Spleen (tissue), 11 donors: ENCODE data around the gene MAP2K3. TPM values are rescaled to one million over a fixed set of nuclear protein-coding genes. Genes with fewer than 3 reads are reported as not detected.

ENCODE experiments used
- DNase-seq: peaks from one replicate; pipeline ENCODE4 v3.0.0-alpha.2; 2020
- H3K27ac ChIP-seq, 8 donors: fragments of 200-600 bp; sonication (generic) in 7 of 8; 1 replicate in 4 of 8; 2 replicates in 4 of 8; pipeline versions ENCODE4 v1.5.0 to v1.8.0; 2016 to 2021; ENCODE audit warnings: inconsistent platforms in 4 of 8, mild to moderate bottlenecking in 4 of 8, moderate library complexity in 1 of 8
- H3K27me3 ChIP-seq, 7 donors: fragments of 200-600 bp; sonication (generic) in 6 of 7; replicated peaks in 1 of 7; 1 replicate in 4 of 7; 2 replicates in 3 of 7; pipeline versions ENCODE4 v1.5.0 to v1.8.0; 2016 to 2021; ENCODE audit warnings: inconsistent platforms in 3 of 7, mild to moderate bottlenecking in 1 of 7
- H3K36me3 ChIP-seq, 6 donors: fragments of 200-600 bp; sonication (generic) in 5 of 6; 1 replicate in 4 of 6; 2 replicates in 2 of 6; pipeline versions ENCODE4 v1.5.0 to v1.8.0; 2016 to 2021; ENCODE audit warnings: inconsistent platforms in 2 of 6
- H3K4me1 ChIP-seq, 6 donors: fragments of 200-600 bp; sonication (generic) in 5 of 6; 1 replicate in 3 of 6; 2 replicates in 3 of 6; pipeline versions ENCODE4 v1.5.0 to v1.8.0; 2016 to 2021; ENCODE audit warnings: inconsistent platforms in 3 of 6
- H3K4me3 ChIP-seq, 8 donors: fragments of 200-600 bp; sonication (generic) in 7 of 8; 1 replicate in 4 of 8; 2 replicates in 4 of 8; pipeline versions ENCODE4 v1.5.0 to v1.8.0; 2016 to 2021; ENCODE audit warnings: inconsistent platforms in 4 of 8, mild to moderate bottlenecking in 4 of 8, moderate library complexity in 2 of 8
- H3K9me3 ChIP-seq, 8 donors: fragments of 200-600 bp; sonication (generic) in 7 of 8; 1 replicate in 4 of 8; 2 replicates in 4 of 8; pipeline versions ENCODE4 v1.5.0 to v1.8.0; 2016 to 2021; ENCODE audit warnings: inconsistent platforms in 4 of 8
- CTCF ChIP-seq, 11 experiments: fragments of 200-600 bp in 7 of 11; fragments of 450-650 bp in 4 of 11; sonication (generic) in 4 of 11; IDR thresholded peaks in 8 of 11; conservative IDR thresholded peaks in 3 of 11; 1 replicate in 7 of 11; 2 replicates in 4 of 11; pipeline versions ENCODE4 v1.4.0 to v1.8.0; 2016 to 2021; ENCODE audit warnings: antibody characterized with exemption in 11 of 11, inconsistent platforms in 4 of 11, mild to moderate bottlenecking in 1 of 11
- POLR2A ChIP-seq, 3 donors: fragments of 450-650 bp; IDR thresholded peaks; one replicate each; pipeline ENCODE4 v1.5.1; 2017; ENCODE audit warnings: antibody characterized with exemption in 3 of 3, mild to moderate bottlenecking in 1 of 3
- POLR2AphosphoS5 ChIP-seq, 3 donors: sonication (generic); formaldehyde crosslinking; IDR thresholded peaks; one replicate each; pipeline ENCODE4 v1.5.1; 2017; ENCODE audit warnings: antibody characterized with exemption in 3 of 3
- WGBS, 5 donors: extraction: QIAGEN DNeasy Blood & Tissue Kit in 3 of 5; methylation state at CpG; one replicate each; pipeline versions ENCODE4 v1.1.5 to v1.1.7; 2013 to 2018; 5-methylcytosine and 5-hydroxymethylcytosine counted together
- intact Hi-C: fragments of 100-400 bp; cut with DNase I; formaldehyde crosslinking; loops from one replicate; pipeline ENCODE4 v1.15.0; 2023; ENCODE audit warnings: low total_unique reads
- polyA plus RNA-seq, 3 donors: library from polyadenylated mRNA; stranded (reverse); fragments of 200-250 nt; gene quantifications; one replicate each; pipeline ENCODE4 v1.2.1, GENCODE V29; 2013
- total RNA-seq, 7 donors: library from RNA; depleted of rRNA in 3 of 7; stranded (reverse); fragments of >200 nt in 3 of 7; fragmentation: NEBNext Ultra II Directional in 4 of 7; extraction: Animal tissue kit (Norgen Biotek cat#: 25700) in 4 of 7; gene quantifications; one replicate each; pipeline versions ENCODE4 v1.1.0 to v1.2.1, GENCODE V29; 2016 to 2021
- donor health status: healthy with polysubstance abuse.
- donor health status: DM: no; HTN: no; CAD: no; lungs with moderate emphysema.
- donor health status: DM: no; HTN: no; CAD: no.
- donor health status: Bipolar disorder and iron deficiency.
- donor health status: healthy.
- donor health status: DM: no; HTN: no; CAD: no.
- donor health status: DM: yes; HTN: yes; CAD: no.

The MAP2K3 gene
- total and polyA plus RNA-seq, 10 donors: 31.7 to 121 (median 62.5) TPM

- peak overlapping the region in 7 of 8 donors; percentile 66 to 87 (median 83) for H3K27ac ChIP-seq
- H3K27me3 ChIP-seq: no peaks in the 10 kb centered on the region
- intact Hi-C loops: no loop called here
- H3K9me3 ChIP-seq: no peaks in the 10 kb centered on the region
- TF ChIP-seq POLR2AphosphoS5 (IDR thresholded peaks at IDR 0.05): no peak
- no peak for TF ChIP-seq CTCF (IDR thresholded peaks at IDR 0.05 in 8 of 11, conservative IDR thresholded peaks at IDR 0.05 in 3 of 11)
- no peak for TF ChIP-seq POLR2A (IDR thresholded peaks at IDR 0.05)
- peak; percentile 79 for DNase-seq
- no peaks in the 10 kb centered on the region for H3K36me3 ChIP-seq
- H3K4me1 ChIP-seq: peaks cover 3 to 51% (median 31%) of the 10 kb centered on the region in 6 donors
- peak overlapping the region; percentile 25 to 83 (median 60) for H3K4me3 ChIP-seq
- WGBS, 5 donors: 45 to 54% (median 48%) methylated on average over 15 of the region's 15 CpGs
These were observed 30.7 kb upstream of the MAP2K3 start for GRCh38 chr17:21253646-21254441.

GRCh38 chr17:21258593-21258992, 25.9 kb upstream of the MAP2K3 start:
- H3K27me3 ChIP-seq: no peaks in the 10 kb centered on the region
- H3K4me1 ChIP-seq: peaks cover 2 to 10% (median 7%) of the 10 kb centered on the region in 6 donors
- H3K36me3 ChIP-seq: no peaks in the 10 kb centered on the region
- H3K27ac ChIP-seq: no peak overlapping the region
- no peak overlapping the region for H3K4me3 ChIP-seq
- WGBS, 5 donors: 85 to 88% (median 85%) methylated on average over 7 of the region's 7 CpGs
- no peaks in the 10 kb centered on the region for H3K9me3 ChIP-seq
- no peak for DNase-seq
- intact Hi-C loops: no loop called here
- no peak for TF ChIP-seq CTCF (IDR thresholded peaks at IDR 0.05 in 8 of 11, conservative IDR thresholded peaks at IDR 0.05 in 3 of 11)
- TF ChIP-seq POLR2AphosphoS5 (IDR thresholded peaks at IDR 0.05): no peak
- no peak for TF ChIP-seq POLR2A (IDR thresholded peaks at IDR 0.05)

GRCh38 chr17:21262259-21262993, 22.1 kb upstream of the MAP2K3 start:
- TF ChIP-seq CTCF (IDR thresholded peaks at IDR 0.05 in 8 of 11, conservative IDR thresholded peaks at IDR 0.05 in 3 of 11): no peak
- Histone ChIP-seq H3K9me3 (no peaks in the 10 kb centered on the region), H3K27me3 (no peaks in the 10 kb centered on the region), H3K4me3 (no peak overlapping the region), H3K27ac (no peak overlapping the region), H3K4me1 (peaks cover 0 to 4% (median 2%) of the 10 kb centered on the region in 6 donors), H3K36me3 (no peaks in the 10 kb centered on the region)
- 83 to 90% (median 86%) methylated on average over 8 to 12 of the region's 12 CpGs for WGBS, 5 donors
- intact Hi-C loops: no loop called here
- DNase-seq: no peak

- Histone ChIP-seq H3K9me3 (no peaks in the 10 kb centered on the region), H3K27me3 (no peaks in the 10 kb centered on the region), H3K4me1 (peaks cover 0 to 14% (median 12%) of the 10 kb centered on the region in 6 donors), H3K27ac (no peak overlapping the region), H3K36me3 (no peaks in the 10 kb centered on the region), H3K4me3 (no peak overlapping the region)
- 68 to 84% (median 73%) methylated on average over 6 of the region's 6 CpGs for WGBS, 5 donors
- no peak for DNase-seq
- intact Hi-C loops: no loop called here
- no peak for TF ChIP-seq CTCF (IDR thresholded peaks at IDR 0.05 in 8 of 11, conservative IDR thresholded peaks at IDR 0.05 in 3 of 11)
- no peak for TF ChIP-seq POLR2A (IDR thresholded peaks at IDR 0.05)
- TF ChIP-seq POLR2AphosphoS5 (IDR thresholded peaks at IDR 0.05): no peak
These were observed 21.1 kb upstream of the MAP2K3 start for GRCh38 chr17:21263376-21263775.
